Ascending aorta (tissue), 2 donors: ENCODE measurements around the gene PLCH1. TPM values are rescaled to one million over a fixed set of nuclear protein-coding genes. Genes with fewer than 3 reads are reported as not detected.

Experiments
- DNase-seq, 2 donors: peaks; one replicate each; pipeline ENCODE4 v3.0.0-alpha.2; 2019; ENCODE audit warnings: low spot score in 2 of 2
- H3K27ac ChIP-seq, 2 donors: fragments of 200-600 bp; sonication (generic); one replicate each; pipeline ENCODE4 v1.5.1; 2016 to 2017; ENCODE audit warnings: mild to moderate bottlenecking in 1 of 2
- H3K27me3 ChIP-seq: fragments of 200-600 bp; sonication (generic); one replicate; pipeline ENCODE4 v1.5.1; 2017
- H3K36me3 ChIP-seq, 2 donors: fragments of 200-600 bp; sonication (generic); one replicate each; pipeline ENCODE4 v1.5.1; 2016
- H3K4me1 ChIP-seq, 2 donors: fragments of 200-600 bp; sonication (generic); one replicate each; pipeline ENCODE4 v1.5.1; 2016 to 2017; ENCODE audit warnings: mild to moderate bottlenecking in 1 of 2
- H3K4me3 ChIP-seq, 2 donors: fragments of 200-600 bp; sonication (generic); one replicate each; pipeline ENCODE4 v1.5.1; 2016 to 2017; ENCODE audit warnings: mild to moderate bottlenecking in 1 of 2
- H3K9me3 ChIP-seq, 2 donors: fragments of 200-600 bp; sonication (generic); one replicate each; pipeline ENCODE4 v1.5.1; 2016
- CTCF ChIP-seq, 3 experiments: fragments of 200-600 bp in 2 of 3; fragments of 450-650 bp in 1 of 3; sonication (generic) in 2 of 3; IDR thresholded peaks; one replicate each; pipeline ENCODE4 v1.5.1; 2016 to 2019; ENCODE audit warnings: antibody characterized with exemption in 3 of 3, mild to moderate bottlenecking in 1 of 3, moderate library complexity in 1 of 3
- intact Hi-C: fragments of 100-400 bp; cut with DNase I; formaldehyde crosslinking; loops from one replicate; pipeline ENCODE4 v1.15.1; 2023
- total RNA-seq: library from RNA; depleted of rRNA; stranded (reverse); fragments of >200 nt; gene quantifications from one replicate; pipeline ENCODE4 v1.1.0, GENCODE V29; 2016

The PLCH1 gene
- total RNA-seq, 1 donor from 2014 or later = not detected

GRCh38 chr3:155651489-155652218 is 93.2 kb downstream of the PLCH1 start:
- H3K36me3 ChIP-seq = no peaks in the 10 kb centered on the region
- intact Hi-C loops = no loop called here
- no peak overlapping the region for H3K4me3 ChIP-seq
- no peaks in the 10 kb centered on the region for H3K9me3 ChIP-seq
- no peak overlapping the region for H3K27ac ChIP-seq
- no peak for DNase-seq
- no peaks in the 10 kb centered on the region for H3K27me3 ChIP-seq
- no peaks in the 10 kb centered on the region for H3K4me1 ChIP-seq
- TF ChIP-seq CTCF (IDR thresholded peaks at IDR 0.05) = no peak

GRCh38 chr3:155648013-155648591 is 96.8 kb downstream of the PLCH1 start:
- no peak for TF ChIP-seq CTCF (IDR thresholded peaks at IDR 0.05)
- no peaks in the 10 kb centered on the region for H3K36me3 ChIP-seq
- intact Hi-C loops = no loop called here
- H3K9me3 ChIP-seq = no peaks in the 10 kb centered on the region
- H3K4me1 ChIP-seq = no peaks in the 10 kb centered on the region
- no peaks in the 10 kb centered on the region for H3K27me3 ChIP-seq
- DNase-seq = no peak
- H3K4me3 ChIP-seq = no peak overlapping the region
- H3K27ac ChIP-seq = no peak overlapping the region

GRCh38 chr3:155647206-155647605 is 97.7 kb downstream of the PLCH1 start:
- intact Hi-C loops = no loop called here
- Histone ChIP-seq H3K4me3 (no peak overlapping the region), H3K4me1 (no peaks in the 10 kb centered on the region), H3K36me3 (no peaks in the 10 kb centered on the region), H3K27ac (no peak overlapping the region), H3K27me3 (no peaks in the 10 kb centered on the region), H3K9me3 (no peaks in the 10 kb centered on the region)
- no peak for DNase-seq
- TF ChIP-seq CTCF (IDR thresholded peaks at IDR 0.05) = no peak

- Histone ChIP-seq H3K36me3 (no peaks in the 10 kb centered on the region), H3K27me3 (no peaks in the 10 kb centered on the region), H3K4me3 (no peak overlapping the region), H3K9me3 (no peaks in the 10 kb centered on the region), H3K4me1 (no peaks in the 10 kb centered on the region), H3K27ac (no peak overlapping the region)
- DNase-seq = no peak
- TF ChIP-seq CTCF (IDR thresholded peaks at IDR 0.05) = no peak
- intact Hi-C loops = no loop called here
Measured at GRCh38 chr3:155646669-155647068, 98.2 kb downstream of the PLCH1 start.

GRCh38 chr3:155646128-155646527 is 98.7 kb downstream of the PLCH1 start:
- intact Hi-C loops = no loop called here
- DNase-seq = no peak
- Histone ChIP-seq H3K27me3 (no peaks in the 10 kb centered on the region), H3K36me3 (no peaks in the 10 kb centered on the region), H3K9me3 (no peaks in the 10 kb centered on the region), H3K4me1 (no peaks in the 10 kb centered on the region), H3K27ac (no peak overlapping the region), H3K4me3 (no peak overlapping the region)
- TF ChIP-seq CTCF (IDR thresholded peaks at IDR 0.05) = no peak
